Measurements from ENCODE around the gene CTNND2.
"Not testable (repeated sequence)": the region's sequence is repeated elsewhere in the genome, so short reads cannot be mapped to it uniquely, and the experiment has no call there.

The CTNND2 gene

DNA sequence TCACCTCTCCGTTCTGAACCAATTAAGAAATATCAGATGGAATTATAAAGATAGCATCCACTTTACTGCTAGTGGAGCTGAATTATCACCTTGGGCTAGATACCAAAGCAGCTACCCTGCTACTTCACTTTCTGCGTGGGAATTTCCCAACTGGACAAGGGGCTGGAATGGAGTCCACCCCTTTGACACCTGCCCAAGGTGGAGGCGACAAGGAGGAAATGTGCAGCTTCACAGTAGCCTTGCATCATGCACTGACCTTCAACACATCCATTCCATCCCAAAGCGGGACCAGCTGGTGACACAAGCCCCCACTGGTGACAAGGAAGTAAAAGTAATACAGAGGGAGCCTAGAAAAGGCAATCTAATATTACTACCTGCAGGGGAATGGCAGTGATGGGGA lies 30.7 kb downstream of the CTNND2 start:
- DNase-seq (ENCODE audit: low read depth, low spot score) = no peak

DNA sequence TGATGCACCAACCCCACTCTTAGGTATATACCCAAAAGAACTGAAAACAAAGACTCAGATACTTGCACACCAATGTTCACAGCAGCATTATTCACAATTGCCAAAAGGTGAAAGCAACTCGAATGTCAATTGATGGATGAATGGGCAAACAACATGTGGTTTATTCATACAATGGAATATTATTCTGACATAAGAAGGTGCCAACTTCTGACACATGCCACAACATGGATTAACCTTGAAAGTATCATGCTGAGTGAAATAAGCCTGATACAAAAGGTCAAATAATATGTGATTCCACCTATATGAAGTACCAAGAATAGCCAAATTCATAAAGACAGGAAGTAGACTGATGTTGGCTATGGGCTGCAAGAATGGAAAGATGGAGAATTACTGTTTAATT lies 35.0 kb downstream of the CTNND2 start:
- no peak for DNase-seq (ENCODE audit: low read depth, low spot score)

DNA sequence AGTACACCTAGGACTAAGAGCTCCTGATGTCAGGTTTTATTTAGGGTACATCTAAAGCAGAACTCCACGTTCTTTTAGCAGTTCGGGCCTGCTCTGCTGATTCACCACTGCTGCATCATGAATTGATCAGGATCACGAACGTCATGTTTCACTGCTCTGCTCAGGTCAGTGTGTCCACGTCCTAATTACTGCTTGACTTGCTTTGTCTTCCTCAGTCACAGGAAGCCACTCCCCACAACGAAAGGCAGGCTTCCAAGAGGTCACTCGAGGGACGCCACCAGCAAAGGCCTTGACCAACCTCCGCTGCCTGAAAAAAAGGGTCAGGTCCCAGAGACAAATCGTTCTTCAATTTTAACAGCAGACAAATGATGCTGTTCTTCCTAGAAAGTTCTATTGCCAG lies 40.3 kb downstream of the CTNND2 start:
- no peak for DNase-seq (ENCODE audit: low read depth, low spot score)

DNA sequence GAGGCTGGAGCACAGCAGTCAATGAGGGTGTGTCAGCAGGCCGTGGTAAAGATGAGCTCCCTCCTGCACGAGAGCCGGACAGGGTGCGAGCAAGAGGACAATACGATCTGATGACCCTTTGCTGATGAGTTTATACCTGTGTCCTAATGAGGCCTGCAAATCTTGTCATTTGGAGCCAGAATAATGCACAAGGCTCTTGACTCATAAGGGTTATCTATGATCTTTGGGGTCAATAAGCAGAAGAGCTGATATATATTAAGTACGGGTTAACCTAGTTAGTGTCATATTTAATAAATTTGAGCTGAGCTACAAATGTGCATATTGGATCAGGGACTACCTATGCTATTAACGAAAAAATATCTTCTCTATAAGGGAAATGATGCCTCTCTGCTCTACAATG lies 46.9 kb downstream of the CTNND2 start:
- no peak for DNase-seq (ENCODE audit: low read depth, low spot score)

DNA sequence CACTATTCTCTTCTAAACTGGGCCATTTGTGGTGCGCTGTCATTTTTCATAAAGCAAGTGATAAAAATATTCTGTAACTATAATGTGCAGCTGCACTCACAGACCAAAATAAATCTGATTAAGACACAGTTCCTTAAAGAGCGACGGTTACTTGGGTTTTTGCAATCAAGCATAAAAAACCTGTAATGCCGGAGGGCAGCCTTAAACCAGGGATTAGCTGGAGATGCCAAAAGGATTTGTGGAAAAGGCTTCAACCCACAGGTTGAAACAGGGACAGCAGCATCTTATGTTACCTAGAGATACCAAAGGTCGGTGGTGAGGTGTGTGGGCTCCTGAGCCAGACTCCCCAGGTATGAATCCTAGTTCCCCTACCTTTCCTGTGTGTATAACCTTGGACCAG lies 49.3 kb downstream of the CTNND2 start:
- no peak for DNase-seq (ENCODE audit: low read depth, low spot score)

DNA sequence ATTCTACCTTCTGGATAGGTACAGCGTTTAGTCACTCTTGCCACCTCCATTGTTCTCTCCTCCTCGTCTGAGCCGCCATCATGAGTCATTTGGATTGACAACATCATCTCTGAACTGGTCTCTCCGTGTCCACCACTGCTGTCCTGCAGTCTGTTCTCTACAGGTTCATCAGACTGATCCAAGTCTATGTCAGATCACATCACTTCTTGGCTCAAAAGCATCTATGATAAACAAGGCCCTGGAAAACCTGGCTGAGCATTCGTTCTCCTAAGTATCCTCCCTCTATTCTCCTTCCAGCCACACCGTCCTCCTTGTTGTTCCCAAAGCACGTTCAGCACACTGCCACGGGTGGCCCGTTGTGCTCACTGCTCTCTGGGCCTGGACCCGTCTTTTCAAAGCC lies 50.5 kb downstream of the CTNND2 start:
- no peak for DNase-seq (ENCODE audit: low read depth, low spot score)

DNA sequence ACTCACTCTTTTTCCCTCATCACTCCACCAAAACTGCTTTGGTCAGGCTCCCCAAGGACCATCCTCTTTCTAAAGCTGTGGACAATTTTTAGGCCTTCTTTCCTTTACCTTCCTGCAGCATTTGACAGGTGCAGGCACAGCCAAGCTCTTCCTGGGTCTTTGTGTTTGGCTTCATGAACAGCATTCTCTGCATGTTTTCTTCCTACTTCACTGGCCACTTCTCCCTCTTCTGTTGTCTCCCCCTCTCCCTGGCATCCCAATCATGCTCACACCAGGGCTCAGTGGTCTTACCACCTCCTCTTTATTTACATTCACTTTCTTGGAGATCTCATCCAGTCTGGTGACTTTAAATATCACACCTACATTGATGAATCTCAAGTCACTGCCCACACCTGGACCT lies 51.1 kb downstream of the CTNND2 start:
- no peak for DNase-seq (ENCODE audit: low read depth, low spot score)

DNA sequence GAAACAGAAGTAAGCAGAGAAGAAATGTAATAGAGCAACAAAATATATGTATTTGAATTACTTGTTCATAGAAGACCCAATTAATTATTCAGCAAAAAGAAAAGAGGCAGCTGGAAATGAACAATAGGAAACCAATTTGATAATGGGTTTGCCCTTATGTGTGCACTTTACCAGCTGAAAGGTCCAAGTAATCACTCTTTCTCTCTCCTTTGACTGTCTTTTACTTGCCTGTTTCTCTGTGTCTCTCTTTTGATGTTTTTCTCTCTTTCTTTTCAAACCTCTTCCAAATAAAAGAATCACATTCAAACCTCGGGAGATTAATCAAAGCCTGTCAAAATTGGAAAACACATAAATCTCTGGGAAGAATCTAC lies 51.5 kb downstream of the CTNND2 start:
- DNase-seq (ENCODE audit: low read depth, low spot score) = no peak

DNA sequence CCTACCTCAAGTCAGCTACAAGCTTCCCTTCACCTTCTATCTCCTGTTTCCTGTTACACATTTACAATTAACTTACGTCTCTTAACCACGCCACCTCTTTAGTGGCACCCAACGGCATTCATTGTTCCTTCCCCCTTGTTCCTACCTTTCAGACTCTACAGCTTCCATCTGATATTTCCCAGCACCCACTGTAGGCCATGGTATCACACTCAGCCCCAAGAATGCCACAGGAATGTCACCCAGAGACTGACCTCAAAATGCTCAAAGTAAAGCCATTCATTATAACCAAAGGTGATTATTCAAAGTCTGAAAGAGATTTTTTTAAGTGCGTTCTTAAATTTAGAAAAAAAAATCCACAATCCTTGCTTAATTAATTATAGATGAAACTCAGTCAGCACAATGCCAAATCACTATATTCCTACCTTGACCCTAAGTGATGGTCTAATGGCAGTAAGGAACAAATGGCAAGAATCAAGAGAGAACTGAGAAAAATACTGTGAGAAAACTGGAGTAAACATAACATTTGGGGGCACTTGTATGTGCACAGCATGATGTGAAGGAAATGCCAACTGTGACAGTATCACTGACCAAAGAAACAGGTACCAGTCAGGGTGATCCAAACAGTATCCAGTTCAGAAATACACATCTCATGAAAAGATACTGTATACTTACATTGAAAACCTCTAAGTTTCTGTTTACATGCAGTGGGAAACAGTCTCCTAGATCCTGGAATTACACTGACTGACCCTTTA lies 52.1 kb downstream of the CTNND2 start:
- DNase-seq (ENCODE audit: low read depth, low spot score) = no peak

DNA sequence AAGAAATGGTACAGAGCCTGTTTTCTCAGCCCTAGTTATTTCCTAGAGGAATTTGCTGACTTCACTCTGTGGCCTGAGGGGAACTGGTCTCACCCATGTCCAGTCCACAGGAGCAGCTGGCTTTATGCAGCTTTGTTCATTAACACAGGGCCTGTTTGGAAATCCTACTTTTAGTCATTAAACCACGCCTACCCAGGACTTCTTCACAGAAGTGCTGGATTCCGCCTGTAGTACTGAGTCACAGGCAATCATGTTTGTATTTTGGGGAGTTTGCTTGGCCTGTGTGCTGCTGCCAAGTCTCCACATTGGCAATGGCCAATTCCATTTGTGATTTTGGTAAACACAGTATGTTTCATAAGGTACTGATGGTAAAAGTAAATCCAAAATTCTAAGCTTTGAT lies 52.8 kb downstream of the CTNND2 start:
- DNase-seq (ENCODE audit: low read depth, low spot score) = no peak

DNA sequence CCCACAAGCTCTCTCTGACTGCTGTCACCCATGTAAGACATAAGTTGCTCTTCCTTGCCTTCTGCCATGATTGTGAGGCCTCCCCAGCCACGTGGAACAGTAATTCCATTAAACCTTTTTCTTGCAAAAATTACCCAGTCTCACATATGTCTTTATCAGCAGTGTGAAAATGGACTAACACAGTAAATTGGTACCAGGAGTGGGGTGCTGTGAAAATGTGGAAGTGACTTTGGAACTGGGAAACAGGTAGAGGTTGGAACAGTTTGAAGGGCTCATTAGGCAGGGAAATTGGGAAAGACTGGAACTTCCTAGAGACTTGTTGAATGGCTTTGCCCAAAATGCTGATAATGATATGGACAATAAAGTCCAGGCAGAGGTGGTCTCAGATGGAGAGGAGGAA lies 75.7 kb downstream of the CTNND2 start:
- DNase-seq (ENCODE audit: low read depth, low spot score) = not testable (repeated sequence)

DNA sequence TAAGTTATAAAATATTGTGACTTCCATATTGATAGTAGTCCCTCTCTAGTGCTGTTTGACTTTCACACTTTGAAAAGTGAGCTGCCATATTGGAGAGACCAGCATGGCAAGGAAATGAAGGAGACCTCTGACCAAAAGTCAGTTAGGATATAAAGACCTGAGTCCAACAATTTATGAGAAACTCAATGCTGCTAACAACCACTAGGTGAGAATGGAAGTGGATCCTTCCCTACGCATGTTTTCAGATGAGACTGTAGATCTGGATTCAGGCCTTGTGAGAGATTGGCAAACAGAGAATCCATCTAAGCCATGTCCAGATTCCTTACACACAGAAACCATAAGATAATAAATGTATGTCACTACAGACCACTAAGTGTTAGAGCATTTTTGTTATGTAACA lies 81.6 kb downstream of the CTNND2 start:
- no peak for DNase-seq (ENCODE audit: low read depth, low spot score)

DNA sequence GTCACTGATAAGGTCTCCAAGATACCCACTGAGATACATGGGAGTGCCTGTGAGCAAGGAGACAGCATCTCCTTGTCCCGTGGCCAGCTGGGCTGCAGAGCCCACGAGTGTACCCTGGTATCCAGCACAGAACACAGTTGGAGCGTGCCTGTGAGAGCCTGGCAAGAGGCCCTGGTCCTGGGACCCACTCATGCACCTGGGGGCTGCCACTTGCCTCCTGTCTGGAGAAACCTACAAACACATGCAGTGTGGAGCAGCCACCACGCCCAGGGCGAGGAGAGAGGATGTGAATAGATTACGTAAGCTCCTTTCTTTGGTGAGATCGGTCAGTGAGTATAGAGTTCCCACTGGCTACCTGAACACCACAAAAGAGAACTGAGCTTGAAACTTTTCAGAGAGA lies 88.3 kb downstream of the CTNND2 start:
- DNase-seq (ENCODE audit: low read depth, low spot score) = no peak

DNA sequence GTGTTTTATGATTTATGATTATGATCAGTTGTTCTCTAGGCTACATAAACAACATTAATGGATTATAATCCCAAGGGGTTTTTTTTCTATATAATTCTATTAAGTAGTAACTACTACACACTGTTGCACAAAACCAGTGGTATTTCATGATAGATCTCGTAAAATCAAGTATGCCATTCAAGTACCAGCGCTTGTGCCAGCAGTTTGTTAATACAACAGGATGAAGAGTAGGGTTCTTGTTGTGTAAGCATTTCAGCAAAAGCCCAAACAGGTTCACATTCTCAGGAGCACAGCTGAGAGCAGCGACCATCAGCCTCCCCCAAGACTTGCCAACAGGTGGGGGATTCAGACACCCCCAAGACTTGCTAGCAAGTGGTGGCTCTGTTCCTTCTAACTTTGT lies 88.8 kb downstream of the CTNND2 start:
- DNase-seq (ENCODE audit: low read depth, low spot score) = no peak

DNA sequence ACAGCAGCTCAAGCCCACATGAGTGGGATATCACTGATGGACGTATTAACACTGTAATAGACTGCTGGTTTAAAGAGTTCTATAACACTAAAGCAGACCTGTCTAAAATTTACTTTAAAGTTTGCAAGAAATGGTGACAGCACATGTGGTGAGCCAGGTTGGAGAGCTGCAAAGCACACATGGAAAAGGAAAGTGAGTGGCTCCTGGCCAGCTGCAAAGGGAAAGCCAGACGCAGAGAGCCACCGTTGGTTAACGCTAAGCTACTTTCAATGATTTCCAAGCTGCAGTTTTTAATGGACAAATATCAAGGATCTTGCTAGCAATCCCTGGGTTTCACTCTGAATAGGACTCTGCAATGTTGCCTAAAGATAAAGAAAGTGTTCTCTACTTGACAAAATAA lies 89.9 kb downstream of the CTNND2 start:
- no peak for DNase-seq (ENCODE audit: low read depth, low spot score)

DNA sequence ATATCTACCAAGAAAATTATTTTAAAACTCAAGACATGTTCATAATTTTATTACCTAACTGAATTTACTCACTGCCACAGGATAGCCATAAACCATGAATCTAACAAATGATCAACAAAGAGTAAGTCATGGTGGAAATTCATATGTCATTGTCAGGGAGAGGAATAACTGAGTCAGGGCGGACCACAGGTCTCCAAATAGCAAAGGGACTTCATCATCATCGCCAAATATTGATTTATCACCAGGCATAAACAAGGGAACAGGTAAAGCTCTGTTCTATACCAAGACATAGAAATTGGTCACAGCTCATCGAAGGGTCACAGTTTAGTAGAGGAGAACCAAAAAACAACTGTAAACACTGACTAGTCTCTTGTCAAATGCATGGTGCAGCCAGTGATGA lies 94.8 kb downstream of the CTNND2 start:
- DNase-seq (ENCODE audit: low read depth, low spot score) = no peak

DNA sequence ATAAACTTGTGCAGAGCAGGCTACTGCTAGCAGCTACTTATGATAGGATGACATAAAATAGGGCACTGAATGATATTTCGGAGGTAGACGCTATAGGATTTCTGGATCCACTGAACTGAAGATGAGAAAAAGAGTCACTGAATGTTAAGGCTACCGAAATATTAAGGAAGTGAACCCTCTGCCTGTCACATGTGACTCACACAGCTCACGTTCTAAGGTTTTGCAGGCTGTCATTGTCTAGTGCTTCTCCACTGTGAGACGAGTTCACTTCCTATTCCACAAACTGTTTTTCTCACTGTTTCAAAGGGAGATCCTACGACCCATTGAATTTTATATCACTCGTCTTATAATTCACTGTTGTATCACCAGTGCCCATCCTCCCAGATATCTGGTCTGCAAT lies 100.8 kb downstream of the CTNND2 start:
- DNase-seq (ENCODE audit: low read depth, low spot score) = no peak

DNA sequence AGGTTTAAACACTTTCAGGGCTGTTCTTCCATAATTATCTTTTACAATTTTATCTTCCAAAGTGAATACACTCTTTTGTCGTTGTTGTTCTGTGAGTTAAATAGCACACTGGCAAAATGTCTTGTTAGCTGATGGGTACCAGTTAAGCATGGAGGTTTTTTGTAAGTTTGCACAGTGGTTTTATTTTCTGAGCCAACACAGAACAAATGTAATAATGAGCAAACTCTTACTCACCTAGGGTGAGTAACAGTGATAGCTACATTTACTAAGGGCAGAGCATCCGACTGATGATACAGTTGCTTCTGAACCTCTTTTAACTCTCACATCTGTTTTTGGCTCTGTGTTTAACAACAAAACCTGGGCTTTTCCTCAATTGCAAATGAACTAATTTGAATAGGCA lies 103.2 kb downstream of the CTNND2 start:
- no peak for DNase-seq (ENCODE audit: low read depth, low spot score)

DNA sequence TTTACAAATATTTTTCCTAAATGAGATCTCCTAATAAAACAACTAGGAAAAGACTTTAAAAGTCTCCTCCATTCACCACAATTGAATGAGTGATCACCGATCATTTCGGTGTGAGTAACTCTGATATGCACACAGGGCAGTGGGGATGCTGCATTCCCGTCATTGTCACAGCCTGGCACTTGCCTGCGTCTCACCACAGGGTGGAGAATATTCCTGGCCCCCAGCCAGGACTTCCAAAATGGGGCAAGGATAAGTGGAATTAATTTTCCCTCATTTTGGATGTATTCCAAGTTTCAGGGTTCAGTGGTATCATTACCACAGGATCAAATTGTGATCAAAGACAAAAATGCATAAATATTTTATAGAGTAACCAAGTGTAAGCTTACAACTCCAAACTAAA lies 107.1 kb downstream of the CTNND2 start:
- no peak for DNase-seq (ENCODE audit: low read depth, low spot score)

DNA sequence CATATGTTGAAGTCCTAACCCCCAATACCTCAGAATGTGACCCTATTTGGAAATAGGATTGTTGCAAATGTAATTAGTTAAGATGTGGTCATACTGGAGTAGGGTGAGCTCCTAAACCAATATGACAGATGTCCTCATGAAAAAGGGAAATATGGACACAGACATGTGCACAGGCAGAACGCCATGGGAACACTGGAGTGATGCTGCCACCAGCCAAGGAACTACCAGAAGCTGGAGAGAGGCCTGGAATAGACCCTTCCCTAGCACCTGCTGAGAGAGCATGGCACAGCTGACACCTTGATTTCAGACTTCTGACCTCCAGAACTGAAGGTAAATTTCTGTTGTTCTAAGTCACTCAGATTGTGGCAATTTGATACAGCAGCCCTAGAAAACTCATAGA lies 110.8 kb downstream of the CTNND2 start:
- DNase-seq (ENCODE audit: low read depth, low spot score) = no peak

DNA sequence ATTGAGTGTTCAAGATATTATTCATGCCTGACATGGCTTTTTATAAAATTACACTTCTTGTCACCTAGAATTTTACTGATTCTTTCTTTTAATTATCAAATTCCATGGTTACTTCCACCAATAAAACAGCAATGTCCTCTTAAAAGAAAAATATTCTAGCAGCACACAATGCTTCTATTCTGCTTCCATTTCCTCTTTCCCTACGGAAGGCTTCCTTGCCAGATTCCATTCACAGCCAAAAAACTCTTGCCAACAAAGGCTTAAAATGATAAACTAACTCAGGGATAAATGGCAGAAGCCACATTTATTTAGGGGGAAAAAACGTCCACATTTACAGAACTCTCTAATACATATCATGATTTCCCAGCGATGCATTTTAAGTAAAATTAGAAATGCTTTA lies 111.6 kb downstream of the CTNND2 start:
- DNase-seq (ENCODE audit: low read depth, low spot score) = no peak

DNA sequence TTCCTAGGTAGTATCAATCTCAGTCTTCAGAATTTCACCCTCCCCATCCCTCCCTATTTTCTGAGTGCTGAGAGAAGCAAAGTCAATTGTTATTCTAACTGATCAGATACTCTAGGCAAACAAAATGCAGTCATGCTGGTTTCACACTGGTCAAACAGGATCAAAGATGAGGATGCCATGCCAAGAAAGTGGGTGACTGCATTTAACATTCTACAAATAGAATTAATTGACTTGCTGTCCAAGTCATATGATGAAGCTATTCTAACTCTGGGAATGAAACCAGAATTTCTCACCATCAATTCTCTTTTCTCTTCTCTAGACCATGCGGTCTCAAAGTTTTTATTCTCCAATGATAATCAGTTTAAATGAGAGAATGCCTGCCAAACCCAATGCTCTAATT lies 112.5 kb downstream of the CTNND2 start:
- DNase-seq (ENCODE audit: low read depth, low spot score) = no peak

DNA sequence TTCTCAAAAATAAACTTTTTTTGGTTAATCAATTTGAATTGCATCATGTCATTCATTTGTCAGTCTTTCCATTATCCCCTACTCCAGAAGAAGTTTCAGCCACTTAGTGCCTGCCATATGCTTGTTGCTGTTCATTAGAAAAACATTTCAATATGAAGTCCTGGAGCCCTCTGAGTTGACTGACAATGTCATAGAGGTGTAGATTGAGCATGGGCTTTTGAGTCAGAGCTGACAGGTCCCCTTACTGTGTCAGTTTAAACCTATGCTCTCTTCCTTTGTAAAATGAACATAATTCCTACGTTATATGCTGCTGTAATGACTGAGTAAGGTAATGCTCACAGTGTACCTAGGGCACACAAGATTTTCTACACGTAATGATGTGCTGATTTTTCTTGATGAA lies 114.0 kb downstream of the CTNND2 start:
- DNase-seq (ENCODE audit: low read depth, low spot score) = no peak

DNA sequence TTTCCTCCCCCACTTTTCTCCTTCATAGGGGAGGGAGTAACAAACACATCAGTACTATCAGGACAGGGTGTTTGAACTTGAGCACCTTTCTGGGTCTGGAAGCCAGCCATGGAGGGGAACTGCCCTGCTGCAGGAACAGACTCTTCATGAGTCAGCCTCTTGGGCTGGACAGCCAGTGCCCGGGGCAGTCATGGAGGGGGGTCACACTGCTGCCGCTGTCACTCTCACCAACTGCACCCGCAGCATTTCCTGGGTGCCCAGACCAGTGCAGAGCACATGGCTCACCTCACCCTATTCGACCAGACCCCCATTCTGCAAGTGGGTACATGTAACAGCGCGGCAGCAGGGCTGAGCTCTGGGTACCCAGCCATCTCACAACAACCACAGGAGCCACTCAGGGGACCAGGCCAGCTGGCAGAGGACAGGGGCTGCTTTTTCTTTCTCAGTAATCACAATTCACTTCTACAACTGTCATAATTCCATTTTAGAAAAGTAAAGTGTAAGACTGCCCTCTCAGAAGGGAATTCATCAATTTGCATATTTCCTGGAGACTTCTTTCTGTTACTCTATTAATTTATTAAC lies 118.4 kb downstream of the CTNND2 start:
- no peak for DNase-seq (ENCODE audit: low read depth, low spot score)

Data from smooth muscle cell of the brain vasculature (primary cell).